Upper lobe of right lung (tissue), 1 donor: ENCODE measurements around the gene S100B. TPM values are rescaled to one million over a fixed set of nuclear protein-coding genes. Genes with fewer than 3 reads are reported as not detected.
A peak's percentile ranks its signal among the peaks of the same experiment; 100 is the strongest.

Experiments
- ATAC-seq: fragments of 200-7000 bp; cut with Tn5 transposase; one replicate; pipeline ENCODE4 v1.9.1; 2020; ENCODE audit warnings: mild to moderate bottlenecking, moderate library complexity
- DNase-seq: peaks from one replicate; pipeline ENCODE4 v3.0.0-alpha.2; 2020
- H3K27ac ChIP-seq: fragments of 200-600 bp; one replicate; pipeline ENCODE4 v1.8.0; 2022
- H3K27me3 ChIP-seq: fragments of 200-600 bp; one replicate; pipeline ENCODE4 v1.8.0; 2022; ENCODE audit warnings: mild to moderate bottlenecking
- H3K36me3 ChIP-seq: fragments of 200-600 bp; one replicate; pipeline ENCODE4 v1.8.0; 2022
- H3K4me1 ChIP-seq: fragments of 200-600 bp; one replicate; pipeline ENCODE4 v1.8.0; 2022
- H3K4me3 ChIP-seq: fragments of 200-600 bp; one replicate; pipeline ENCODE4 v1.8.0; 2022; ENCODE audit warnings: mild to moderate bottlenecking
- H3K9me3 ChIP-seq: fragments of 200-600 bp; one replicate; pipeline ENCODE4 v1.8.0; 2022
- CTCF ChIP-seq: fragments of 200-600 bp; IDR thresholded peaks from one replicate; pipeline ENCODE4 v1.8.0; 2022; ENCODE audit warnings: antibody characterized with exemption
- intact Hi-C: fragments of 100-400 bp; cut with DNase I; formaldehyde crosslinking; loops from one replicate; pipeline ENCODE4 v1.11.0; 2022
- total RNA-seq: library from RNA; stranded (reverse); fragmentation: NEBNext Ultra II Directional; extraction: Animal tissue kit (Norgen Biotek cat#: 25700); gene quantifications from one replicate; pipeline ENCODE4 v1.2.1, GENCODE V29; 2021
- donor health status: DM: no; HTN: yes; CAD: no; lungs with severe emphysema.

S100B gene
- total RNA-seq, 1 donor from 2014 or later = 4.5 TPM

GRCh38 chr21:46605767-46606426, 1.0 kb upstream of the S100B start:
- peak overlapping the region; percentile 25 for H3K27ac ChIP-seq
- no peak overlapping the region for H3K4me3 ChIP-seq
- TF ChIP-seq CTCF = no peak
- ATAC-seq = peak; percentile 95
- DNase-seq = peak; percentile 74
- intact Hi-C loops = no loop called here
- peaks cover 15% of the 10 kb centered on the region for H3K4me1 ChIP-seq
- no peaks in the 10 kb centered on the region for H3K9me3 ChIP-seq
- H3K36me3 ChIP-seq = no peaks in the 10 kb centered on the region
- H3K27me3 ChIP-seq = no peaks in the 10 kb centered on the region

GRCh38 chr21:46604329-46604974, 430 bp downstream of the S100B start:
- TF ChIP-seq CTCF = no peak
- DNase-seq (no peak), ATAC-seq (no peak)
- H3K4me1 ChIP-seq = peaks cover 15% of the 10 kb centered on the region
- intact Hi-C loops = no loop called here
- H3K9me3 ChIP-seq = no peaks in the 10 kb centered on the region
- H3K27ac ChIP-seq = no peak overlapping the region
- no peaks in the 10 kb centered on the region for H3K36me3 ChIP-seq
- no peak overlapping the region for H3K4me3 ChIP-seq
- no peaks in the 10 kb centered on the region for H3K27me3 ChIP-seq

- ATAC-seq (no peak), DNase-seq (no peak)
- no peaks in the 10 kb centered on the region for H3K27me3 ChIP-seq
- TF ChIP-seq CTCF = no peak
- peaks cover 19% of the 10 kb centered on the region for H3K4me1 ChIP-seq
- intact Hi-C loops = no loop called here
- no peak overlapping the region for H3K27ac ChIP-seq
- H3K36me3 ChIP-seq = no peaks in the 10 kb centered on the region
- no peak overlapping the region for H3K4me3 ChIP-seq
- no peaks in the 10 kb centered on the region for H3K9me3 ChIP-seq
These were observed 1.7 kb downstream of the S100B start for GRCh38 chr21:46603228-46603627.

GRCh38 chr21:46600978-46601377, 3.9 kb downstream of the S100B start:
- DNase-seq = no peak
- intact Hi-C loops = no loop called here
- Histone ChIP-seq H3K9me3 (no peaks in the 10 kb centered on the region), H3K4me1 (peaks cover 12% of the 10 kb centered on the region), H3K4me3 (no peak overlapping the region), H3K27me3 (no peaks in the 10 kb centered on the region), H3K27ac (no peak overlapping the region), H3K36me3 (no peaks in the 10 kb centered on the region)
- no peak for ATAC-seq
- TF ChIP-seq CTCF = no peak

GRCh38 chr21:46600305-46600704, 4.6 kb downstream of the S100B start:
- ATAC-seq (no peak), DNase-seq (no peak)
- no peak for TF ChIP-seq CTCF
- H3K27ac ChIP-seq = no peak overlapping the region
- intact Hi-C loops = no loop called here
- H3K4me1 ChIP-seq = peaks cover 5% of the 10 kb centered on the region
- H3K4me3 ChIP-seq = no peak overlapping the region
- no peaks in the 10 kb centered on the region for H3K36me3 ChIP-seq
- no peaks in the 10 kb centered on the region for H3K9me3 ChIP-seq
- H3K27me3 ChIP-seq = no peaks in the 10 kb centered on the region
